Iris pigment epithelial cell (primary cell): Measurements from ENCODE around the gene RREB1.

Experiments
- DNase-seq: peaks from one replicate; pipeline ENCODE4 v3.0.0-alpha.2; 2011; ENCODE audit warnings: low read depth

RREB1 gene

GRCh38 chr6:7224731-7225130, 117.0 kb downstream of the RREB1 start:
- DNase-seq, result no peak

GRCh38 chr6:7228662-7229375, 121.1 kb downstream of the RREB1 start:
- DNase-seq, result no peak

GRCh38 chr6:7229376-7230326, 121.9 kb downstream of the RREB1 start:
- DNase-seq, result no peak

GRCh38 chr6:7230327-7230691, 122.5 kb downstream of the RREB1 start:
- DNase-seq, result no peak

GRCh38 chr6:7230956-7231713, 123.4 kb downstream of the RREB1 start:
- no peak for DNase-seq

GRCh38 chr6:7232351-7232750, 124.6 kb downstream of the RREB1 start:
- peak; percentile 51 for DNase-seq

- no peak for DNase-seq
These were observed 126.8 kb downstream of the RREB1 start for GRCh38 chr6:7234547-7234946.

GRCh38 chr6:7235712-7236305, 128.0 kb downstream of the RREB1 start:
- DNase-seq, result no peak

- DNase-seq, result no peak
These were observed 128.8 kb downstream of the RREB1 start for GRCh38 chr6:7236306-7237209.

- DNase-seq, result no peak
These were observed 130.0 kb downstream of the RREB1 start for GRCh38 chr6:7237653-7238188.

- no peak for DNase-seq
These were observed 130.8 kb downstream of the RREB1 start for GRCh38 chr6:7238526-7238899.

- peak; percentile 76 for DNase-seq
These were observed 131.3 kb downstream of the RREB1 start for GRCh38 chr6:7238900-7239589.

GRCh38 chr6:7239590-7239948, 131.8 kb downstream of the RREB1 start:
- DNase-seq, result no peak

- no peak for DNase-seq
These were observed 132.6 kb downstream of the RREB1 start for GRCh38 chr6:7240351-7240750.

- DNase-seq, result no peak
These were observed 133.4 kb downstream of the RREB1 start for GRCh38 chr6:7241160-7241559.

- DNase-seq, result peak; percentile 24
These were observed 134.2 kb downstream of the RREB1 start for GRCh38 chr6:7241709-7242645.

GRCh38 chr6:7242835-7243178, 135.0 kb downstream of the RREB1 start:
- DNase-seq, result no peak

- peak; percentile 52 for DNase-seq
These were observed 135.6 kb downstream of the RREB1 start for GRCh38 chr6:7243179-7243981.
